Omental fat pad (tissue), 4 donors: ENCODE results near the gene UBE2K. TPM values are rescaled to one million over a fixed set of nuclear protein-coding genes. Genes with fewer than 3 reads are reported as not detected.
"Not testable (repeated sequence)": the region's sequence is repeated elsewhere in the genome, so short reads cannot be mapped to it uniquely, and the experiment has no call there.

Experiments
- ATAC-seq: fragments of 150-250 bp; one replicate; pipeline ENCODE4 v1.9.1; 2016; ENCODE audit warnings: mild to moderate bottlenecking, moderate library complexity; ENCODE audit not compliant: low FRiP score
- DNase-seq: peaks from one replicate; pipeline ENCODE4 v3.0.0-alpha.2; 2019; ENCODE audit warnings: low spot score
- total RNA-seq, 4 donors: library from RNA; depleted of rRNA; stranded (reverse); fragments of >200 nt; gene quantifications; one replicate each; pipeline ENCODE4 v1.1.0, GENCODE V29; 2016
- TF ChIP-seq, protein P1 (sequence below), 3 donors: fragments of 450-650 bp; IDR thresholded peaks; one replicate each; pipeline ENCODE4 v1.5.1; 2016 to 2017; ENCODE audit warnings: antibody characterized with exemption in 3 of 3, mild to moderate bottlenecking in 3 of 3, moderate library complexity in 2 of 3

UBE2K gene
- total RNA-seq, 4 donors from 2014 or later = 19.7 to 33.3 (median 25.8) TPM

DNA sequence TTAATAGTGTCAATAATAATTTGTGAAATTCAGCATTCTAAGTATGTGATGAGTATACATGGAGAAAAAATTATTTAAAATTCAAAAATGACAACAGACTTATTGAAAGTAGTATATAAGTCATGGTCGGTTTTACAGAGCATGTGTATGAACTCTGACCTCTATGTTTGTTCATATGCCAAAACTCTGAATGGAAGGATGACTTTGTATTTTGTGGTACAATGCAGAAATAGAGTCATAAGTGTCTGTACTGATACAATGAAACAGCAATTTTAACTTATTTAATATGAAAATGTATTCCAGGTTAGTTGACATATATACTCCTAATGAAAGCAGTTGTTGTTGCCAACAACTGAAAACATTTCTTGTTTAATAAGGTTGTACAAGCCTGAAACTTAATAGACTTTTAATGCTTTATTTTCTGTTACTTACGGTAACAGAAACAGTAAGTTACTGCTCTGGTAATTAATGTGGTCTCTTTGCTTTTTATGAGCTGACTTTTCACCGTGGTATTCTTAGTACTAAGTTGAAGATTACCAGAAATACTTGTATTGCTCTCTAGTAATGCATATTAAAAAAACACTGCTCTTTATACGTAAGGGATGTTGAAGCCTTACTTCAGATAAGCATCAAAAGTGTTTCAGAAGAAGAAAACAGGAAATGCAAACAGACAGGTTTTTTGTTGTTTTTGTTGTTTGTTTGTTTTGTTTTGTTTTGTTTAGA, 1.9 kb downstream of the UBE2K start:
- ATAC-seq = no peak
- TF ChIP-seq, protein P1, sequence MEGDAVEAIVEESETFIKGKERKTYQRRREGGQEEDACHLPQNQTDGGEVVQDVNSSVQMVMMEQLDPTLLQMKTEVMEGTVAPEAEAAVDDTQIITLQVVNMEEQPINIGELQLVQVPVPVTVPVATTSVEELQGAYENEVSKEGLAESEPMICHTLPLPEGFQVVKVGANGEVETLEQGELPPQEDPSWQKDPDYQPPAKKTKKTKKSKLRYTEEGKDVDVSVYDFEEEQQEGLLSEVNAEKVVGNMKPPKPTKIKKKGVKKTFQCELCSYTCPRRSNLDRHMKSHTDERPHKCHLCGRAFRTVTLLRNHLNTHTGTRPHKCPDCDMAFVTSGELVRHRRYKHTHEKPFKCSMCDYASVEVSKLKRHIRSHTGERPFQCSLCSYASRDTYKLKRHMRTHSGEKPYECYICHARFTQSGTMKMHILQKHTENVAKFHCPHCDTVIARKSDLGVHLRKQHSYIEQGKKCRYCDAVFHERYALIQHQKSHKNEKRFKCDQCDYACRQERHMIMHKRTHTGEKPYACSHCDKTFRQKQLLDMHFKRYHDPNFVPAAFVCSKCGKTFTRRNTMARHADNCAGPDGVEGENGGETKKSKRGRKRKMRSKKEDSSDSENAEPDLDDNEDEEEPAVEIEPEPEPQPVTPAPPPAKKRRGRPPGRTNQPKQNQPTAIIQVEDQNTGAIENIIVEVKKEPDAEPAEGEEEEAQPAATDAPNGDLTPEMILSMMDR (IDR thresholded peaks at IDR 0.05) = no peak
- no peak for DNase-seq

DNA sequence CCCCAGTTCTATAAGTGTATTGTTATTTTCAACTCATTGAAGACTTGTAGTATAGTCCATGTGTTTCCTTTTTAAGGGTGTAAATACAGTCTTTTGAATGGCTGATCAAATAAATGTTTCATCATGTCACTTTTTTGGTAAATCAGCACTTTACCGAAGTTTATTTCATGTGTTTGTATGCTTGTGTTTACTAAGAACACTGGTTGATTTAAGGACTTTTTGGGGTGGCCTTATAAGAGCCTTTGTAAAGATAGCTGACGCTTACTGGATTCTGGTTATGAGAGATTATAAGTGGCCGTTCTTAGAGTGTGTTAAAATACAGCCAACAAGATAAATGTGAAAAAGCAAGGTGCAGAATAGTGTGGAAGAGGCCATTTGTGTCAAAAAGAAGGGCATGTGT, 2.6 kb downstream of the UBE2K start:
- TF ChIP-seq, protein P1 (IDR thresholded peaks at IDR 0.05) = no peak
- ATAC-seq (no peak), DNase-seq (no peak)

DNA sequence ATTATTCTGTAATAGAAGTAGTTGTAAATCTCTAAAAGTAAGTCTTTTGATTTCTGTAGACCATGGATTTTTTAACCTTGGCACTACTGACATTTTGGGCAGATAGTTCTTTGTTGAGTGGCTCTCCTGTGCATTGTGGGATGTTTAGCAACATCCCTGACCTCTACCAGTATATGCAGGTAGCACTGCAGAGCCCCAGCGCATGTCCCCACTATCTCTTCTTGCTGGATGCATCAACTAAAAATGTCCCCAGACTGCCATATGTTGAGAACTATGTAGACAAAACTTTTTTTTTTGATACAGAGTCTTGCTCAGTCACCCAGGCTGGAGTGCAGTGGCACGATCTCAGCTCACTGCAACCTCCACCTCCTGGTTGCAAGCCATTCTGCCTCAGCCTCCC, 4.8 kb downstream of the UBE2K start:
- DNase-seq = no peak
- no peak for ATAC-seq
- TF ChIP-seq, protein P1 (IDR thresholded peaks at IDR 0.05) = no peak

DNA sequence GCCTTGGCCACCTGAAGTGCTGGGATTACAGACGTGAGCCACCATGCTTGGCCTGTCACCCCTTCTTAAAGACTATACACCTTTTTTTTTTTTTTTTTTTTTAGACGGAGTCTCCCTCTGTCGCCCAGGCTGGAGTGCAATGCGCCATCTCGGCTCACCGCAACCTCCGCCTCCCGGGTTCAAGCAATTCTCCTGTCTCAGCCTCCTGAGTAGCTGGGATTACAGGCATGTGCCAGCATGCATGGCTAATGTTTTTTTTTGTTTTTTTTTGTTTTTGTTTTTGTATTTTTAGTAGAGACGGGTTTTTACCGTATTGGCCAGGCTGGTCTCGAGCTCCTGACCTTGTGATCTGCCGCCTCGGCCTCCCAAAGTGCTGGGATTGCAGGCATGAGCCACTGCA, 6.9 kb downstream of the UBE2K start:
- DNase-seq, ATAC-seq: not testable (repeated sequence)

DNA sequence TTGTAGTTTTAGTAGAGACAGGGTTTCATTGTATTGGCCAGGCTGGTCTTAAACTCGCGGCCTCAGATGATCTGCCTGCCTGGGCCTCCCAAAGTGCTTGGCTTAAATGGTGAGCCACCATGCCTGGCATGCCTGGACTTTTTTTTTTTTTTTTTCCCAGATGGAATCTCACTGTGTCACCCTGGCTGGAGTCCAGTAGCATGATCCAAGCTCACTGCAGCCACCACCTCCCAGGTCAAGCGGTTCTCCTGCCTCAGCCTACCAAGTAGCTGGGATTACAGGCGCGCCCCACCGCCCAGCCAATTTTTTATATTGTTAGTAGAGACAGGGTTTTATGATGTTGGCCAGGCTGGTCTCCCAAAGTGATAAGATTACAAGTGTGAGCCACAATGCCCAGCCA, 8.4 kb downstream of the UBE2K start:
- no peak for DNase-seq
- TF ChIP-seq, protein P1 (IDR thresholded peaks at IDR 0.05) = no peak
- ATAC-seq = no peak

DNA sequence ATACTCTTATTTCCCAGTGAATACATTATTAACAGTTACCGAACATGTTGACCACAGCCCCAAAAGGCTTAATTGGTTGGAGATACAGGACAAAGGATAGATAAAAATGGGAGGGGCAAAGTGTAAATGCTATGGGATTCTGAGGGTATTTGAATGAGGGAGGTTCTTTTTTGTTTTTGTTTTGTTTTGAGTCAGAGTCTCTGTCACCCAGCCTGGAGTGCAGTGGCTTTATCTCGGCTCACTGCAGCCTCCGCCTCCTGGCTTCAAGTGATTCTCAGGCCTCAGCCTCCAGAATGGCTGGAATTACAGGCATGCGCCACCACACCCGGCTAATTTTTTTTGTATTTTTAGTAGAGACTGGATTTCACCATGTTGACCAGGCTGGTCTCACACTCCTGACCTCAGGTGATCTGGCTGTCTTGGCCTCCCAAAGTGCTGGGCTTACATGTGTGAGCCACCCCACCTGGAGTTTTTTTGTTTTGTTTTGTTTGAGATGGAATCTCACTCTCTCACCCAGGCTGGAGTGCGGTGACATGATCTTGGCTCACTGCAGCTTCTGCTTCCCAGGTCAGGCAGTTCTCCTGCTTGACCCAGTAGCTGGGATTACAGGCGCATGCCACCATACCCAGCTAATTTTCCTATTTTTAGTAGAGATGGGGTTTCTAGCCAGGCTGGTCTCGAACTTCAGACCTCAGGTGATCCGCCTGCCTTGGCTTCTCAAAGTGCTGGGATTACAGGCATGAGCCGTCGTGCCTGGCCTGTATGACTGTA, 9.0 kb downstream of the UBE2K start:
- ATAC-seq = no peak
- no peak for DNase-seq
- TF ChIP-seq, protein P1 (IDR thresholded peaks at IDR 0.05) = no peak

DNA sequence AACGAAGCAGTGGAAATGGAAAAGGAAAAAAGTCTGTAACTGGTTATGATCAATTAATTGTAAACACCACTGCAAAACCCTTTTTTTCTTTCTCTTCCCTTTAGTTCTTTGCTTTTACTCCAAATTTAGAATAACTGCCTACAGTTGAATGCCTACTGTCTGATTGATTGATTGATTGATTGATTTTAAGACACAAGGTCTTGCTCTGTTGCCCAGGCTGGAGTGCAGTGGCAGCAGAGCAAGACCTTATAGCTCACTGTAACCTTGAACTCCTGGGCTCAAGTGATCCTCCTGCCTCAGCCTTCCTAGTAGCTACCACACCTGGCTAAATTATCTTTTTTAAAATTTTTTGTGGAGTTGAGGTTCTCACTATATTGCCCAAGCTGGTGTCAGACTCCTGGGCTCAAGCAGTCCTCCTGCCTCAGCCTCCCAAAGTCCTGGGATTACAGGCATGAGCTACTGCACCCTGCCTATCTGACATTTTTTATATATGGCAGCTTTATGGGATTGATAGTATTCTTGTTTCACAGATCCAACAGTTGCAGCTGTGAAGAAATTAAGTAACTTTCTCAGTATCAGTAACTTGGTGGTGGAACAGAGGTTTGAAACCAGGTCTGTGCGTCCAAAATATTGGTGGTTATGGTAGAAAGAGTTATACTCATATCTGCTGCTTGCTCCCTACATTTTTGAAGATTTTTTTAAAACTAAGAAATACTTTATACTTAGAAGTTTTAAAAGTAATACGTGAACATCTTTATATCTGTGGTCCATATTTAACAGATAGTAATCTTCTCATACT, 12.4 kb downstream of the UBE2K start:
- ATAC-seq (no peak), DNase-seq (no peak)
- TF ChIP-seq, protein P1 (IDR thresholded peaks at IDR 0.05) = no peak
